K562 (cell line): ENCODE results near the gene CACNG7. TPM values are rescaled to one million over a fixed set of nuclear protein-coding genes. Genes with fewer than 3 reads are reported as not detected.

Experiments
- ATAC-seq: fragments of 200-7000 bp; cut with Tn5 transposase; 3 replicates; pipeline ENCODE4 v1.9.1; 2020; ENCODE audit warnings: moderate library complexity
- BruUV-seq: library from RNA; stranded (reverse); fragments of 400-500 nt; replicated peaks from 2 replicates; lab custom pipeline; 2021; lab: Mats Ljungman, UMichigan
- CTCF ChIA-PET: fragments of 300-600 bp; formaldehyde crosslinking; extraction: SDS; loops from one replicate; lab custom pipeline; 2021; ENCODE audit warnings: low intra/inter-chr PET ratio; lab: Yijun Ruan, JAX
- POLR2A ChIA-PET: fragments of 300-600, 350-650 bp; sonication (Branson Sonifier 250); formaldehyde crosslinking; extraction: SDS; loops from one replicate; lab custom pipeline; 2021; ENCODE audit warnings: antibody characterized with exemption, inconsistent platforms; lab: Yijun Ruan, JAX
- DNase-seq, 4 experiments: peaks; one replicate each; pipeline versions ENCODE4 v3.0.0 to v3.0.0-alpha.2; 2011 to 2018; ENCODE audit warnings: low spot score in 3 of 4, mixed read lengths in 3 of 4; ENCODE audit errors: extremely low read depth in 1 of 4
- FAIRE-seq: peaks from 2 replicates; lab custom pipeline; 2011; peaks lifted over from hg19 to GRCh38; lab: Jason Lieb, UNC
- H2AFZ ChIP-seq: 2 replicates; pipeline ENCODE4 v1.6.0; 2011; ENCODE audit warnings: low read depth, low read length, control low read depth, inconsistent platforms
- H3K27ac ChIP-seq: fragments of 200-600 bp; 3 replicates; pipeline ENCODE4 v1.8.0; 2011; ENCODE audit warnings: low read depth, mild to moderate bottlenecking, control low read depth, inconsistent platforms, low read length, moderate library complexity, mixed read lengths; ENCODE audit errors: extremely low read depth
- H3K27me3 ChIP-seq, 2 experiments: fragments of 300-600 bp in 1 of 2; 2 replicates in 1 of 2; 3 replicates in 1 of 2; pipeline versions ENCODE4 v1.6.0 to v1.8.0; 2011; ENCODE audit warnings: inconsistent platforms in 2 of 2, low read length in 2 of 2, mild to moderate bottlenecking in 1 of 2, mixed read lengths in 1 of 2, moderate library complexity in 1 of 2; ENCODE audit not compliant: control insufficient read depth in 2 of 2, insufficient read depth in 2 of 2
- H3K36me3 ChIP-seq: fragments of 300-600 bp; 3 replicates; pipeline ENCODE4 v1.8.0; 2011; ENCODE audit warnings: mild to moderate bottlenecking, low read length, inconsistent platforms; ENCODE audit not compliant: control insufficient read depth, insufficient read depth
- H3K4me1 ChIP-seq, 2 experiments: fragments of 200-600 bp in 1 of 2; replicated peaks in 1 of 2; 2 replicates in 1 of 2; 3 replicates in 1 of 2; pipeline versions ENCODE4 v1.5.1 to v1.8.0; 2011; ENCODE audit warnings: inconsistent platforms in 2 of 2, low read length in 2 of 2, mild to moderate bottlenecking in 1 of 2, mixed read lengths in 1 of 2, moderate library complexity in 1 of 2; ENCODE audit not compliant: control insufficient read depth in 2 of 2, insufficient read depth in 2 of 2
- H3K4me2 ChIP-seq: 2 replicates; pipeline ENCODE4 v1.6.1; 2011; ENCODE audit warnings: low read length, control low read depth, inconsistent platforms, mixed read lengths; ENCODE audit not compliant: insufficient read depth
- H3K4me3 ChIP-seq: fragments of 200-600 bp; sonication (generic), shearing (Covaris generic); 2 replicates; pipeline ENCODE4 v1.5.1; 2016; ENCODE audit warnings: control low read depth, inconsistent platforms
- H3K79me2 ChIP-seq: fragments of 200-600 bp; 3 replicates; pipeline ENCODE4 v1.8.0; 2011; ENCODE audit warnings: low read length, inconsistent platforms; ENCODE audit not compliant: control insufficient read depth, insufficient read depth
- H3K9ac ChIP-seq, 2 experiments: 2 replicates each; pipeline versions ENCODE4 v1.6.0 to v1.6.1; 2011; ENCODE audit warnings: low read depth in 2 of 2, low read length in 2 of 2, control low read depth in 1 of 2, inconsistent platforms in 1 of 2, mild to moderate bottlenecking in 1 of 2, mixed read lengths in 1 of 2; ENCODE audit not compliant: insufficient read depth in 1 of 2
- H3K9me1 ChIP-seq: one replicate; pipeline ENCODE4 v1.6.0; 2011; ENCODE audit warnings: inconsistent platforms, mild to moderate bottlenecking, low read length, moderate library complexity; ENCODE audit not compliant: control insufficient read depth, insufficient read depth
- H3K9me3 ChIP-seq: replicated peaks from 2 replicates; pipeline ENCODE4 v1.5.1; 2011; ENCODE audit warnings: low read depth, low read length, inconsistent platforms; ENCODE audit not compliant: control insufficient read depth, insufficient read depth
- H4K20me1 ChIP-seq: replicated peaks from 2 replicates; pipeline ENCODE4 v1.6.1; 2011; ENCODE audit warnings: low read length, inconsistent platforms, mixed read lengths; ENCODE audit not compliant: control insufficient read depth, insufficient read depth
- CTCF ChIP-seq, 3 experiments: IDR thresholded peaks in 2 of 3; conservative IDR thresholded peaks in 1 of 3; 2 replicates each; pipeline ENCODE4 v1.5.1; 2011 to 2012; ENCODE audit warnings: low read length in 3 of 3, mild to moderate bottlenecking in 3 of 3, control low read depth in 2 of 3, improper control_type of control experiment in 1 of 3, inconsistent platforms in 1 of 3, low read depth in 1 of 3, mixed read lengths in 1 of 3, moderate library complexity in 1 of 3; ENCODE audit not compliant: insufficient read depth in 2 of 3
- PTTG1 ChIP-seq: fragments of 450-650 bp; IDR thresholded peaks from 2 replicates; pipeline ENCODE4 v1.6.1; 2016; ENCODE audit warnings: low read depth, mild to moderate bottlenecking, missing genetic modification characterization, missing compliant biosample characterization
- RAD21 ChIP-seq, 2 experiments: fragments of 250-450 bp in 1 of 2; fragments of 450-650 bp in 1 of 2; sonication (Bioruptor Pico) in 1 of 2; formaldehyde crosslinking in 1 of 2; IDR thresholded peaks in 1 of 2; conservative IDR thresholded peaks in 1 of 2; 2 replicates each; pipeline versions ENCODE4 v1.4.0 to v1.8.0; 2020 to 2022; ENCODE audit warnings: mild to moderate bottlenecking in 2 of 2, moderate library complexity in 1 of 2
- RBM25 ChIP-seq: fragments of 200-400 bp; formaldehyde crosslinking; IDR thresholded peaks from 2 replicates; pipeline ENCODE4 v1.6.1; 2018; ENCODE audit warnings: low read length, low read depth, moderate library complexity; ENCODE audit not compliant: severe bottlenecking
- RHOXF2B ChIP-seq: fragments of 250-450 bp; sonication (Bioruptor Pico); conservative IDR thresholded peaks from 2 replicates; pipeline ENCODE4 v1.5.1; 2021
- TARDBP ChIP-seq: fragments of 450-650 bp; IDR thresholded peaks from 2 replicates; pipeline ENCODE4 v1.6.1; 2016
- TBL1XR1 ChIP-seq, 2 experiments: IDR thresholded peaks; 2 replicates each; pipeline ENCODE4 v1.6.1; 2012; ENCODE audit warnings: improper control_type of control experiment in 2 of 2, low read length in 2 of 2, mild to moderate bottlenecking in 1 of 2
- ZBTB9 ChIP-seq: fragments of 450-650 bp; formaldehyde crosslinking; IDR thresholded peaks from 2 replicates; pipeline ENCODE4 v1.4.0; 2020; ENCODE audit warnings: mild to moderate bottlenecking, moderate library complexity
- ZFP36 ChIP-seq: fragments of 150-350 bp; IDR thresholded peaks from 2 replicates; pipeline ENCODE4 v1.6.1; 2018; ENCODE audit warnings: low read length, low read depth; ENCODE audit not compliant: partially characterized antibody
- ZNF449 ChIP-seq: fragments of 250-450 bp; sonication (Bioruptor Pico); IDR thresholded peaks from 2 replicates; pipeline ENCODE4 v1.8.0; 2022; ENCODE audit warnings: moderate library complexity, mild to moderate bottlenecking, inconsistent platforms
- WGBS: fragments of 100-300 bp; shearing (Covaris generic); methylation state at CpG from one replicate; pipeline ENCODE4 v1.1.6; 2016; ENCODE audit warnings: low coverage, mixed read lengths; ENCODE audit not compliant: insufficient coverage; ENCODE audit errors: missing lambda C conversion rate; 5-methylcytosine and 5-hydroxymethylcytosine counted together
- in situ Hi-C: fragments of 300-500 bp; cut with MboI; formaldehyde crosslinking; loops from 4 replicates; pipeline ENCODE4 v1.15.0; 2018; ENCODE audit warnings: inconsistent platforms, mixed read lengths
- intact Hi-C: fragments of 100-400 bp; cut with micrococcal nuclease; formaldehyde crosslinking; loops from 2 replicates; pipeline ENCODE4 v1.14.2; 2022
- polyA plus RNA-seq, 8 experiments: library from polyadenylated mRNA; depleted of rRNA in 4 of 8; stranded (reverse) in 5 of 8; unstranded in 3 of 8; fragments of >200 nt; fragmentation: Nextera tagmentation in 2 of 8; fragmentation: Illumina TruSeq in 1 of 8; extraction: Ambion mirVana in 2 of 8; extraction: Trizol in 1 of 8; gene quantifications; 2 replicates each; pipeline versions ENCODE4 v1.2.1 to v1.2.3, GENCODE V29; 2011 to 2014; ENCODE audit warnings: inconsistent platforms in 1 of 8, missing spikeins in 1 of 8
- total RNA-seq, 7 experiments: library from RNA; depleted of rRNA in 6 of 7; stranded (reverse); fragments of >200 nt in 6 of 7; fragmentation: Illumina TruSeq in 2 of 7; extraction: Trizol in 2 of 7; gene quantifications; 2 replicates each; pipeline versions ENCODE4 v1.2.1 to v1.2.3, GENCODE V29; 2011 to 2021; ENCODE audit warnings: low replicate concordance in 1 of 7

Gene CACNG7
- total and polyA plus RNA-seq, 9 of the 15 experiments (the other 6 are each of a cell fraction or from before 2014, with no cell fraction given): not detected

- WGBS: 29% methylated on average over 2 of the region's 2 CpGs
- intact Hi-C loops: no loop called here
- Histone ChIP-seq H3K27ac (no peak overlapping the region), H3K4me2 (no peak overlapping the region), H3K27me3 (peaks cover 4 to 25% of the 10 kb centered on the region in 2 experiments; a peak in 3 of 5 replicates), H4K20me1 (no peaks in the 10 kb centered on the region; the same call in 1 of the 2 replicates), H2AFZ (no peak overlapping the region), H3K79me2 (no peaks in the 10 kb centered on the region), H3K36me3 (no peaks in the 10 kb centered on the region), H3K4me3 (no peak overlapping the region), H3K9ac (no peak overlapping the region), H3K9me3 (no peaks in the 10 kb centered on the region), H3K9me1 (no peaks in the 10 kb centered on the region), H3K4me1 (peaks cover 0 to 13% of the 10 kb centered on the region in 2 experiments; a peak in 2 of 5 replicates)
- in situ Hi-C loops: no loop called here
- DNase-seq (no peak), ATAC-seq (no peak), FAIRE-seq (no peak)
- CTCF ChIA-PET: no interaction called here
- POLR2A ChIA-PET: no interaction called here
- BruUV-seq: no TSS peak
- no peak for TF ChIP-seq PTTG1 (tag)
- peak; percentile 36 for TF ChIP-seq RBM25
Measured at GRCh38 chr19:53945998-53946397, 36.9 kb downstream of the CACNG7 start.

- Histone ChIP-seq H3K9me1 (no peaks in the 10 kb centered on the region), H3K27me3 (peaks cover 12 to 25% of the 10 kb centered on the region in 2 experiments; a peak in 4 of 5 replicates), H3K4me3 (no peak overlapping the region), H3K27ac (no peak overlapping the region), H3K4me1 (peaks cover 0 to 4% of the 10 kb centered on the region in 2 experiments; a peak in 1 of 5 replicates), H3K4me2 (no peak overlapping the region), H3K9ac (no peak overlapping the region), H3K9me3 (no peaks in the 10 kb centered on the region), H2AFZ (no peak overlapping the region), H3K36me3 (no peaks in the 10 kb centered on the region), H4K20me1 (no peaks in the 10 kb centered on the region; the same call in 1 of the 2 replicates), H3K79me2 (no peaks in the 10 kb centered on the region)
- CTCF ChIA-PET: no interaction called here
- intact Hi-C loops (no loop called here), in situ Hi-C loops (no loop called here)
- DNase-seq (peak in 2 of 4 experiments; percentile 48 to 55), FAIRE-seq (no peak), ATAC-seq (peak; percentile 79)
- WGBS: 19% methylated on average over 5 of the region's 5 CpGs
- BruUV-seq: no TSS peak
- POLR2A ChIA-PET: interaction anchor here (0.7 to 1.1 kb wide), 2 partner anchors 9 to 818 kb away, joined by 3 read pairs; no protein-coding TSS in a partner anchor
- no peak for TF ChIP-seq ZBTB9 (CRISPR knock-in tag)
- peak in 1 of 2 experiments; percentile 29; a peak in 2 of 4 replicates for TF ChIP-seq RAD21 (CRISPR knock-in tag; conservative IDR thresholded peaks at IDR 0.05 in 1 of 2, IDR thresholded peaks at IDR 0.05 in 1 of 2)
- TF ChIP-seq RHOXF2B (CRISPR knock-in tag): no peak
- no peak for TF ChIP-seq TARDBP
- TF ChIP-seq ZNF449 (CRISPR knock-in tag): no peak
- peak; percentile 45 to 47 (median 46); a peak in 5 of 6 replicates for TF ChIP-seq CTCF (IDR thresholded peaks at IDR 0.05 in 2 of 3, conservative IDR thresholded peaks at IDR 0.05 in 1 of 3; ENCODE audit: insufficient read depth in 2 of 3, low read depth in 1 of 3, low read length in 3 of 3)
- TF ChIP-seq TBL1XR1 (IDR thresholded peaks at IDR 0.05; ENCODE audit: low read length in 2 of 2): no peak
- TF ChIP-seq ZFP36: peak; percentile 94
Measured at GRCh38 chr19:53947624-53948023, 38.5 kb downstream of the CACNG7 start.
